Myometrial cell (primary cell): ENCODE measurements around the gene IDH2. TPM values are rescaled to one million over a fixed set of nuclear protein-coding genes. Genes with fewer than 3 reads are reported as not detected.

Experiments
- total RNA-seq: library from RNA; depleted of rRNA; stranded (reverse); fragments of >200 nt; gene quantifications from 2 replicates; pipeline ENCODE4 v1.2.3, GENCODE V29; 2015

The IDH2 gene
- 61.5 and 76.1 TPM in 2 replicates for total RNA-seq

GRCh38 chr15:90101969-90102890, at the start of gene IDH2:
Gene IDH2, minus strand, starts transcription at chr15:90102468. Its CDS starts 78 bp downstream, at chr15:90102390.

Other genes starting within 250 kb of the IDH2 start
- 45.6 and 48.0 TPM in 2 replicates for gene AP3S2, start 208.5 kb downstream of the IDH2 start, total RNA-seq
- gene ARPIN, start 189.5 kb downstream of the IDH2 start, total RNA-seq, result 6.1 and 9.7 TPM in 2 replicates
- 8.1 and 8.9 TPM in 2 replicates for gene ZNF710, start 101.1 kb downstream of the IDH2 start, total RNA-seq
- gene SEMA4B, start 98.9 kb upstream of the IDH2 start, total RNA-seq, result 13.8 and 19.3 TPM in 2 replicates
- gene CIB1, start 131.5 kb upstream of the IDH2 start, total RNA-seq, result 47.1 and 57.7 TPM in 2 replicates
- 1.2 and 2.3 TPM in 2 replicates for gene GDPGP1, start 131.7 kb upstream of the IDH2 start, total RNA-seq
- gene TTLL13, start 147.1 kb upstream of the IDH2 start, total RNA-seq, result not detected in 2 replicates
- 65.2 and 72.8 TPM in 2 replicates for gene NGRN, start 163.2 kb upstream of the IDH2 start, total RNA-seq
- 0.18 and 0.29 TPM in 2 replicates for gene ZNF774, start 249.8 kb upstream of the IDH2 start, total RNA-seq